HEK293 (cell line): ENCODE measurements around the gene SLFN12L.

Experiments used
- CTCF ChIA-PET: fragments of 350-600 bp; formaldehyde crosslinking; extraction: SDS; loops from one replicate; lab custom pipeline; 2021; ENCODE audit warnings: antibody characterized with exemption; lab: Yijun Ruan, JAX
- POLR2A ChIA-PET: fragments of 300-600 bp; formaldehyde crosslinking; extraction: SDS; loops from one replicate; lab custom pipeline; 2020; ENCODE audit warnings: antibody characterized with exemption, inconsistent platforms; lab: Yijun Ruan, JAX
- H3K27ac ChIP-seq: fragments of 200-500 bp; sonication (Bioruptor generic); 2 replicates; pipeline ENCODE4 v1.5.1; 2014; ENCODE audit warnings: low read depth, low read length, control low read depth, inconsistent platforms; ENCODE audit errors: extremely low read depth
- H3K36me3 ChIP-seq, 2 experiments: fragments of 200-500 bp in 1 of 2; sonication (Bioruptor generic) in 1 of 2; 1 replicate in 1 of 2; 2 replicates in 1 of 2; pipeline ENCODE4 v1.5.1; 2014 to 2017; ENCODE audit warnings: inconsistent platforms in 2 of 2, low read length in 2 of 2; ENCODE audit not compliant: control insufficient read depth in 2 of 2, insufficient read depth in 1 of 2
- H3K4me1 ChIP-seq: fragments of 200-500 bp; sonication (Bioruptor generic); 2 replicates; pipeline ENCODE4 v1.5.1; 2014; ENCODE audit warnings: mild to moderate bottlenecking, low read length, inconsistent platforms; ENCODE audit not compliant: control insufficient read depth, insufficient read depth
- H3K4me3 ChIP-seq: 2 replicates; pipeline ENCODE4 v1.5.1; 2011; ENCODE audit warnings: low read depth, mild to moderate bottlenecking, control low read depth, low read length, moderate library complexity
- H3K9me3 ChIP-seq: fragments of 200-500 bp; sonication (Bioruptor generic); 2 replicates; pipeline ENCODE4 v1.5.1; 2014; ENCODE audit warnings: low read depth, low read length, inconsistent platforms; ENCODE audit not compliant: control insufficient read depth, insufficient read depth
- BCL6B ChIP-seq: fragments of 450-650 bp; formaldehyde crosslinking; IDR thresholded peaks from 2 replicates; pipeline ENCODE4 v1.5.1; 2017; ENCODE audit warnings: missing biosample characterization, missing genetic modification characterization
- GFI1B ChIP-seq: fragments of 450-650 bp; formaldehyde crosslinking; IDR thresholded peaks from 2 replicates; pipeline ENCODE4 v1.5.1; 2016; ENCODE audit warnings: missing biosample characterization, missing genetic modification characterization
- GLIS1 ChIP-seq: fragments of 450-650 bp; formaldehyde crosslinking; IDR thresholded peaks from 2 replicates; pipeline ENCODE4 v1.5.1; 2016; ENCODE audit warnings: missing biosample characterization, missing genetic modification characterization
- IKZF3 ChIP-seq: fragments of 450-650 bp; IDR thresholded peaks from 2 replicates; pipeline ENCODE4 v1.5.0; 2018; ENCODE audit warnings: missing biosample characterization, mild to moderate bottlenecking, missing genetic modification characterization, moderate library complexity
- PRDM10 ChIP-seq: fragments of 450-650 bp; formaldehyde crosslinking; IDR thresholded peaks from 2 replicates; pipeline ENCODE4 v1.5.1; 2016; ENCODE audit warnings: missing biosample characterization, missing genetic modification characterization
- PRDM6 ChIP-seq: fragments of 450-650 bp; formaldehyde crosslinking; IDR thresholded peaks from 2 replicates; pipeline ENCODE4 v1.5.1; 2017; ENCODE audit warnings: missing biosample characterization, missing genetic modification characterization
- SP7 ChIP-seq: fragments of 450-650 bp; formaldehyde crosslinking; IDR thresholded peaks from 2 replicates; pipeline ENCODE4 v1.5.1; 2016; ENCODE audit warnings: missing biosample characterization, missing genetic modification characterization
- ZBTB7A ChIP-seq: fragments of 450-650 bp; formaldehyde crosslinking; IDR thresholded peaks from 2 replicates; pipeline ENCODE4 v1.5.1; 2016; ENCODE audit warnings: low read depth, missing biosample characterization, missing genetic modification characterization
- ZIC2 ChIP-seq: fragments of 450-650 bp; formaldehyde crosslinking; IDR thresholded peaks from 2 replicates; pipeline ENCODE4 v1.5.1; 2016; ENCODE audit warnings: missing biosample characterization, missing genetic modification characterization
- ZNF10 ChIP-seq: fragments of 450-650 bp; formaldehyde crosslinking; IDR thresholded peaks from 2 replicates; pipeline ENCODE4 v1.5.1; 2017; ENCODE audit warnings: missing biosample characterization, missing genetic modification characterization
- ZNF140 ChIP-seq: fragments of 450-650 bp; formaldehyde crosslinking; IDR thresholded peaks from 2 replicates; pipeline ENCODE4 v1.5.1; 2016; ENCODE audit warnings: missing biosample characterization, missing genetic modification characterization
- ZNF174 ChIP-seq: fragments of 450-650 bp; formaldehyde crosslinking; IDR thresholded peaks from 2 replicates; pipeline ENCODE4 v1.5.0; 2017; ENCODE audit warnings: missing biosample characterization, mild to moderate bottlenecking, missing genetic modification characterization
- ZNF24 ChIP-seq: fragments of 450-650 bp; formaldehyde crosslinking; IDR thresholded peaks from 2 replicates; pipeline ENCODE4 v1.5.1; 2016; ENCODE audit warnings: missing biosample characterization, missing genetic modification characterization
- ZNF423 ChIP-seq: fragments of 450-650 bp; formaldehyde crosslinking; IDR thresholded peaks from 2 replicates; pipeline ENCODE4 v1.5.1; 2016; ENCODE audit warnings: missing biosample characterization, missing genetic modification characterization
- ZNF433 ChIP-seq: fragments of 450-650 bp; formaldehyde crosslinking; IDR thresholded peaks from 2 replicates; pipeline ENCODE4 v1.5.1; 2016; ENCODE audit warnings: missing biosample characterization, missing genetic modification characterization, low read depth
- ZNF501 ChIP-seq: fragments of 450-650 bp; formaldehyde crosslinking; IDR thresholded peaks from 2 replicates; pipeline ENCODE4 v1.5.1; 2016; ENCODE audit warnings: missing biosample characterization, missing genetic modification characterization
- ZNF521 ChIP-seq: fragments of 450-650 bp; formaldehyde crosslinking; IDR thresholded peaks from 2 replicates; pipeline ENCODE4 v1.5.1; 2017; ENCODE audit warnings: missing biosample characterization, mild to moderate bottlenecking, missing genetic modification characterization
- ZNF544 ChIP-seq: fragments of 450-650 bp; formaldehyde crosslinking; IDR thresholded peaks from 2 replicates; pipeline ENCODE4 v1.5.0; 2017; ENCODE audit warnings: missing biosample characterization, missing genetic modification characterization
- ZNF560 ChIP-seq: fragments of 450-650 bp; formaldehyde crosslinking; IDR thresholded peaks from 2 replicates; pipeline ENCODE4 v1.5.1; 2017; ENCODE audit warnings: missing biosample characterization, missing genetic modification characterization, borderline replicate concordance
- ZNF585B ChIP-seq: fragments of 450-650 bp; formaldehyde crosslinking; IDR thresholded peaks from 2 replicates; pipeline ENCODE4 v1.5.1; 2016; ENCODE audit warnings: missing biosample characterization, missing genetic modification characterization
- ZNF645 ChIP-seq: fragments of 450-650 bp; formaldehyde crosslinking; IDR thresholded peaks from 2 replicates; pipeline ENCODE4; 2016; ENCODE audit warnings: missing biosample characterization, missing genetic modification characterization
- ZSCAN23 ChIP-seq: fragments of 450-650 bp; formaldehyde crosslinking; IDR thresholded peaks from 2 replicates; pipeline ENCODE4 v1.5.1; 2016; ENCODE audit warnings: missing biosample characterization, missing genetic modification characterization
- ZSCAN30 ChIP-seq: fragments of 450-650 bp; IDR thresholded peaks from 2 replicates; pipeline ENCODE4 v1.5.1; 2018; ENCODE audit warnings: missing biosample characterization, mild to moderate bottlenecking, missing genetic modification characterization, moderate library complexity
- ZXDB ChIP-seq: fragments of 450-650 bp; formaldehyde crosslinking; IDR thresholded peaks from 2 replicates; pipeline ENCODE4 v1.5.1; 2016; ENCODE audit warnings: missing biosample characterization, missing genetic modification characterization

SLFN12L gene

GRCh38 chr17:35499548-35499947, 37.9 kb downstream of the SLFN12L start:
- no peaks in the 10 kb centered on the region for H3K36me3 ChIP-seq
- no peaks in the 10 kb centered on the region for H3K4me1 ChIP-seq
- H3K9me3 ChIP-seq, result no peaks in the 10 kb centered on the region
- no peak for TF ChIP-seq ZNF140
- TF ChIP-seq ZNF544, result no peak
- TF ChIP-seq BCL6B (tag by site-specific recombination), result no peak
- TF ChIP-seq ZSCAN23, result no peak
- TF ChIP-seq ZNF423 (tag by site-specific recombination), result no peak
- no peak for TF ChIP-seq PRDM10
- TF ChIP-seq ZIC2, result no peak
- no peak for TF ChIP-seq ZNF10
- no peak for TF ChIP-seq ZNF560 (tag by site-specific recombination)
- TF ChIP-seq, all 188 proteins: peak for 0
- POLR2A ChIA-PET, result no interaction called here
- CTCF ChIA-PET, result interaction anchor here (0.6 to 1.7 kb wide), 4 partner anchors 8 to 1025 kb away, joined by 3 to 5 read pairs (median 4); no protein-coding TSS in a partner anchor
- no peak overlapping the region for H3K27ac ChIP-seq
- no peak overlapping the region for H3K4me3 ChIP-seq

GRCh38 chr17:35498448-35499178, 38.9 kb downstream of the SLFN12L start:
- no peak overlapping the region for H3K4me3 ChIP-seq
- CTCF ChIA-PET, result interaction anchor here (0.6 to 1.7 kb wide), 4 partner anchors 35 to 1024 kb away, joined by 3 to 5 read pairs (median 4); no protein-coding TSS in a partner anchor
- no peaks in the 10 kb centered on the region for H3K36me3 ChIP-seq
- POLR2A ChIA-PET, result interaction anchor here (0.8 kb wide), 1 partner anchor 41 kb away, joined by 5 read pairs; no protein-coding TSS in a partner anchor
- H3K4me1 ChIP-seq, result no peaks in the 10 kb centered on the region
- TF ChIP-seq ZSCAN30 (tag by site-specific recombination), result no peak
- H3K9me3 ChIP-seq, result no peaks in the 10 kb centered on the region
- no peak overlapping the region for H3K27ac ChIP-seq

- POLR2A ChIA-PET, result no interaction called here
- TF ChIP-seq ZNF433 (tag by site-specific recombination) (no peak), ZNF585B (tag by site-specific recombination) (no peak), SP7 (tag by site-specific recombination) (no peak), ZNF24 (tag by site-specific recombination) (no peak), ZNF645 (tag by site-specific recombination) (no peak), ZNF174 (tag by site-specific recombination) (no peak), GLIS1 (tag by site-specific recombination) (no peak), ZNF501 (tag by site-specific recombination) (no peak), ZNF521 (no peak), PRDM6 (tag by site-specific recombination) (no peak), IKZF3 (no peak), ZBTB7A (tag by site-specific recombination) (no peak), GFI1B (no peak), ZXDB (tag by site-specific recombination) (no peak)
Observed at GRCh38 chr17:35496451-35497290, 40.8 kb downstream of the SLFN12L start.

More at GRCh38 chr17:35496451-35497290, 40.8 kb downstream of the SLFN12L start:
- H3K36me3 ChIP-seq, result no peaks in the 10 kb centered on the region
- H3K4me1 ChIP-seq, result 0 out of 2 replicates have a peak, but pooled peaks cover 2% of the 10 kb centered on the region
- CTCF ChIA-PET, result no interaction called here
- H3K9me3 ChIP-seq, result no peaks in the 10 kb centered on the region
- H3K4me3 ChIP-seq, result no peak overlapping the region
- no peak overlapping the region for H3K27ac ChIP-seq
